ENCODE results near the gene ARF3. TPM values are rescaled to one million over a fixed set of nuclear protein-coding genes. Genes with fewer than 3 reads are reported as not detected.

Gene ARF3
- total and polyA plus RNA-seq, 2 of the 13 experiments (the other 11 are each of a cell fraction or from before 2014, with no cell fraction given), result 53.8 to 57.9 TPM

- TF ChIP-seq ZBTB40 (IDR thresholded peaks at IDR 0.05) (no peak), ZBTB40 (CRISPR knock-in tag; IDR thresholded peaks at IDR 0.05) (no peak), THAP9 (CRISPR knock-in tag; IDR thresholded peaks at IDR 0.05; ENCODE audit: borderline replicate concordance) (no peak), TBX2 (CRISPR knock-in tag; IDR thresholded peaks at IDR 0.05; ENCODE audit: borderline replicate concordance) (no peak), MLLT10 (CRISPR knock-in tag; IDR thresholded peaks at IDR 0.05) (no peak), ZNF598 (CRISPR knock-in tag; IDR thresholded peaks at IDR 0.05; ENCODE audit: borderline replicate concordance) (no peak), MATR3 (CRISPR knock-in tag; IDR thresholded peaks at IDR 0.05) (no peak), GRHL1 (CRISPR knock-in tag; conservative IDR thresholded peaks at IDR 0.05) (no peak), ZNF138 (CRISPR knock-in tag; IDR thresholded peaks at IDR 0.05; ENCODE audit: low read depth) (no peak), TAF1 (CRISPR knock-in tag; IDR thresholded peaks at IDR 0.05) (no peak)
Observed at GRCh38 chr12:48946205-48946604, 11.1 kb downstream of the ARF3 start (continued).

All from HepG2 (cell line).